ENCODE results near the gene TOP3B.

DNA sequence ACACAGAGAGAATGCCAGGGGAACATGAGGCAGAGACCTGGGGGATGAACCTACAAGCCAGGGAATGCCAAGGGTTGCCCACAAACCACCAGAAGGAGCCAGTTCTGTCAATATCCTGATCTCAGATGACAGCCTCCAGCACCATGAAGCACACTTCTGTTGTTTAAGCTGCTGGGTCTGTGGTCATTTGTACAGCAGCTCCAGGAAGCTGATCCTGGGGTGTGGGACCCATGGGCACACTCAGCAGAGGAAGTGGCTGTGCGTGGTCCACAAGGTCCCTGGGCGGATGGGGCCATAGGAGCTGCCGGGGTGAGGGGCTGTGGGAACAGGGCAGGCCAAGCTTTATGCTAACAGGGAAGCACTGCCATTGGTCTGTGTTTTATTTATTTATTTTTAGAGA lies 42.1 kb downstream of the TOP3B start:
- TF ChIP-seq, protein P1, sequence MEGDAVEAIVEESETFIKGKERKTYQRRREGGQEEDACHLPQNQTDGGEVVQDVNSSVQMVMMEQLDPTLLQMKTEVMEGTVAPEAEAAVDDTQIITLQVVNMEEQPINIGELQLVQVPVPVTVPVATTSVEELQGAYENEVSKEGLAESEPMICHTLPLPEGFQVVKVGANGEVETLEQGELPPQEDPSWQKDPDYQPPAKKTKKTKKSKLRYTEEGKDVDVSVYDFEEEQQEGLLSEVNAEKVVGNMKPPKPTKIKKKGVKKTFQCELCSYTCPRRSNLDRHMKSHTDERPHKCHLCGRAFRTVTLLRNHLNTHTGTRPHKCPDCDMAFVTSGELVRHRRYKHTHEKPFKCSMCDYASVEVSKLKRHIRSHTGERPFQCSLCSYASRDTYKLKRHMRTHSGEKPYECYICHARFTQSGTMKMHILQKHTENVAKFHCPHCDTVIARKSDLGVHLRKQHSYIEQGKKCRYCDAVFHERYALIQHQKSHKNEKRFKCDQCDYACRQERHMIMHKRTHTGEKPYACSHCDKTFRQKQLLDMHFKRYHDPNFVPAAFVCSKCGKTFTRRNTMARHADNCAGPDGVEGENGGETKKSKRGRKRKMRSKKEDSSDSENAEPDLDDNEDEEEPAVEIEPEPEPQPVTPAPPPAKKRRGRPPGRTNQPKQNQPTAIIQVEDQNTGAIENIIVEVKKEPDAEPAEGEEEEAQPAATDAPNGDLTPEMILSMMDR (IDR thresholded peaks at IDR 0.05; ENCODE audit: insufficient read depth, low read length, poor library complexity, severe bottlenecking): no peak
- no peak for TF ChIP-seq EZH2phosphoT487 (conservative IDR thresholded peaks at IDR 0.05; ENCODE audit: low read length)

Measured in SU-DHL-6 (cell line).